Mucosa of gallbladder (tissue), 1 donor: ENCODE data around the gene RASAL1. TPM values are rescaled to one million over a fixed set of nuclear protein-coding genes. Genes with fewer than 3 reads are reported as not detected.
A peak's percentile ranks its signal among the peaks of the same experiment; 100 is the strongest.
"Not testable (repeated sequence)": the region's sequence is repeated elsewhere in the genome, so short reads cannot be mapped to it uniquely, and the experiment has no call there.

Experiments
- DNase-seq: peaks from one replicate; pipeline ENCODE4 v3.0.0-alpha.2; 2020; ENCODE audit warnings: low spot score
- total RNA-seq: library from RNA; stranded (reverse); gene quantifications from one replicate; pipeline ENCODE4 v1.2.1, GENCODE V29; 2021
- donor health status: DM: no; HTN: no; CAD: no.

RASAL1 gene
- total RNA-seq, 1 donor from 2014 or later, result 0.92 TPM

DNA sequence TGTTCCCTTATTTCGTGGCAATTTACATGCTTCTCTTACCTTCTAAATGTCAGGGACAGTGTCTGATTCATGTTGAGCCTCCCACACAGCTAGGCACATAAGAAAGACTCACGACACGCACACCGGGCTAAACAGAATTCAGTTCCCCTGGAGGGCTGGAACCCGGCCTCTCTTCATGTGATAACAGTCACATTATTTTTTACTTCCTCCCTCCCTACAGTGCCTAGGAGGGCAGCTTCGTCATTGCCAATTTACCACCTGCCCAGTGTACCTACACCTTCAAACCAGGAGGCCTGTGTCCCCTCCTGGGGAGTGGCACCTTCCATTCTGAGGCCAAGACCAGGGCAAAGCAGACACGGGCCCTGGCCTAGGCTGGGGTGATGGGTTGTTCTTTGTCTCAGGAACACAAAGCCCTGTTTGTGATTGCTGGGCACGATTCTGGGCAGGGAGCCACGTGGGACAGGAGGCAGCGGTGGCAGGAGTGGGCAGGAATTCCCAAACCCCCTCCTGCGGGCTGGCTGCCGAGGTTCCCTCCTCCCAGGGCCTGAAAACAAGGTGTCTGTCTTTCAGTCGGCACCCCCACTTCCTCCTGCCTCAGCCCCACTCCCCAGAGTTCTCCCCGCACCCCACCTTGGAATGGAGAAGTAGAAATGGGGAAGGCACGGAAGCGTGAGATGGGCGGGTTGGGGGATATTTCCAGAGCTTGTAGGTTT is 6.8 kb upstream of the RASAL1 start:
- DNase-seq, result peak; percentile 35

DNA sequence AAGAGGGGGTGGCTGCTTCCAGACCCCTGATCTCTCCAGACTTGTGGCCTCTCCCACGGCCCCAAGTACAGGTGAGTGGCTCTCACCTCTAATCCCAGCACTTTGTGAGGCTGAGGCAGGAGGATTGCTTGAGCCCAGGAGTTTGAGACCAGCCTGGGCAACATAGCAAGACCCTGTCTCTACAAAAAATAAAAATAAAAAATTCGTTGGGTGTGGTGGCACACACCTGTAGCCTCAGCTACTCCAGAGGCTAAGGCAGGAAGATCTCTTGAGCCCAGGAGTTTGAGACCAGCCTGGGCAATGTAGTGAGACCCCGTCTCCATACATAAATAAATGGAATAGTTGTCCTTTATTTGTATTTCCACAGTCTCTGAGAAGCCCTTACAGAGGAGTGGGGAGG is 6.2 kb upstream of the RASAL1 start:
- DNase-seq, result not testable (repeated sequence)

DNA sequence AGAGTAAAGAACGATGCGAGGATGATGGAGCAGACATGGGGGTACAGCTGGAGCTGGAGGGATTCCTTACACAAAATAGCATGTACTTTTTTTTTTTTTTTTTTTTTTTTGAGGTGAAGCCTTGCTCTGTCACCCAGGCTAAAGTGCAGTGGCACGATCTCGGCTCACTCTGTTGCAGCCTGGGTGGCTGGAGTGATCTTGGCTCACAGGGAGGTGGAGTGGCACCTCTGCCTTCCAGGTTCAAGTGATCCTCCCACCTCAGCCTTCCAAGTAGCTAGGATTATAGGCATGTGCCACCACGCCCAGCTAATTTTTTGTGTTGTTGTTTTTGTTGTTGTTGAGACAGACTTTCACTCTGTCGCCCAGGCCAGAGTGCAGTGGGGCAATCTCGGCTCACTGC is 5.1 kb upstream of the RASAL1 start:
- DNase-seq, result no peak

DNA sequence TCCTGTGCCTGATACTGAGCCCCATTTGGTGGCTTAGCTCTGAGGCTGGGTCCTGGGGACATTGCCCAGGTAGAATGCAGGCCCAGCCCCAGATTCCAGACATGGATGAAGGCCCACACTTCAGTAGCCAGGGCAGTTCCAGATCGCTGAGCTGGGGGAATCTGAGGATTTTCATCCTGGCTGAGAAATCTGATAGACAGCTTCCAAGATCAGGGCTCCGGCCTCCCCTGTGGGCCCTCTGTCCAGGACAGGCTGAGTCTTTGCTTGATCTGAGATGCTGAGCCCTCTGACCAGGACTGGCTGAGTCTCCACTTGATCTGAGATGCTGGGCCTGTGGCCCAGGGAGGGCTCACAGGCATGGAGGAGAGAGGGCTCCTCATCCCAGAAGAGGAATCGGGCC is 3.3 kb upstream of the RASAL1 start:
- DNase-seq, result no peak

DNA sequence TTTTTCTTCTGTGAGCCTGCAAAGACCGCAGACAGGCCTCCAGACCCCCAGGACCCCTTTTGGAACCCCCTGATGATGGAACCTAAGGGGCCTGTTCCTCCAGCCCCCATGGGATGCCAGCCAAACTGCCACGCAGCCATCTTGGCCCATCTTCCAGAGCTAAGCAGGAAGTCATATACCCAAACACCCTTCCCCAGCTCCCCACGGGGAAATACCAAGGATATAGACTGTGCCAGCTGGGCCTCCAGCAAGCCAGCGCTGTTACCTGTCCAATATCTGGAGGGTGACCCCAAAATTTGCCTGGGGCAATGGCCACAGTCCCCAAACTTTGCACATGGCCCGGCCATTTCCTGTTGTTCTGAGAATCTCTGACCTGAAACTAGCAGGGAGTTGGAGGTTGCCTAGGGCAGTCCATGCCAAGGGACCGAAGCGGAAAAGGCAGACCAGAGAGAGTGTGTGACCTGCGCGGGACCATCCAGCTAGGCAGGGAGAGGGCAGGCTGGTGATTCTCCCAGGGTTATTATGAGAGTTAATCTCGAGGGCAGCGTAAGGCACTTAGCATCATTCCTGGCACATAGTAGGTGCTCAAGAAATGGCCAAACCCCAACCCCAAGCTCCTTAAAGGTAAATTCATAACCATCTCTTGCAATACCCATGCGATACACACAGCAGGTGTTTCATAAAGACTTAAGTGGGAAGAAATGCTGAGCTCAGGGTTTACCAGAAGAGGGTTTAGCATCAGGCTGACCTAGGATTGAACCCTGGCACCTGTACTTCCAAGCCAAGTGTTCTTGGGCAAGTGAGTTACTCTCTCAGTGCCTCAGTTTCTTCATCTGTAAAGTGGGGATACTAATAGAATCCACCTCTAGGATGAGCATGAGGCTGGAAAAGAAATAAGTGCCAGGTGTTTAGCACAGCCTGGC is 2.6 kb upstream of the RASAL1 start:
- DNase-seq, result no peak

DNA sequence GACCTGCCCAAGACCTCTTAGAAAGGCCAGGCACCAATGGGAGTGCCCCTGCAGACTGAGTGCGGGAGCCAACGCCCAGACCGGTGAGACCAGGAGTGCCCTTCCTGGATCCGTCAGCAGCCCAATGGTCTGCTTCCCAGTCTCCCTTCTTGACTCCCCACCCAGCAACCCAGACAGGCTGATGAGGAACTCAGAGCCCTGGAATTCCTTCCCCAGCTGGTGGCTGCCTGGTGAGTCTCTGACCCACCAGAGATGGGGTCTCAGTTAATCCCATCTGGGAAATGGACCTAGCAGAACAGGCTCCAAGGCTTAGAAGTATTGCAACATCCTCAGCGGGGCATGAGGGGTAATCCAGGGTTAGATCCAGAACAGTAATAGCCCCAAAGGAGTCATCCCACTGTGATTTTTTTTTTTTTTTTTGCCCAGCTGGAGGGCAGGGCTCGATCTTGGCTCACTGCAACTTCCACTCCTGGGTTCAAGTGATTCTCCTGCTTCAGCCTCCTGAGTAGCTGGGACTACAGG is 1.5 kb upstream of the RASAL1 start:
- DNase-seq, result no peak

DNA sequence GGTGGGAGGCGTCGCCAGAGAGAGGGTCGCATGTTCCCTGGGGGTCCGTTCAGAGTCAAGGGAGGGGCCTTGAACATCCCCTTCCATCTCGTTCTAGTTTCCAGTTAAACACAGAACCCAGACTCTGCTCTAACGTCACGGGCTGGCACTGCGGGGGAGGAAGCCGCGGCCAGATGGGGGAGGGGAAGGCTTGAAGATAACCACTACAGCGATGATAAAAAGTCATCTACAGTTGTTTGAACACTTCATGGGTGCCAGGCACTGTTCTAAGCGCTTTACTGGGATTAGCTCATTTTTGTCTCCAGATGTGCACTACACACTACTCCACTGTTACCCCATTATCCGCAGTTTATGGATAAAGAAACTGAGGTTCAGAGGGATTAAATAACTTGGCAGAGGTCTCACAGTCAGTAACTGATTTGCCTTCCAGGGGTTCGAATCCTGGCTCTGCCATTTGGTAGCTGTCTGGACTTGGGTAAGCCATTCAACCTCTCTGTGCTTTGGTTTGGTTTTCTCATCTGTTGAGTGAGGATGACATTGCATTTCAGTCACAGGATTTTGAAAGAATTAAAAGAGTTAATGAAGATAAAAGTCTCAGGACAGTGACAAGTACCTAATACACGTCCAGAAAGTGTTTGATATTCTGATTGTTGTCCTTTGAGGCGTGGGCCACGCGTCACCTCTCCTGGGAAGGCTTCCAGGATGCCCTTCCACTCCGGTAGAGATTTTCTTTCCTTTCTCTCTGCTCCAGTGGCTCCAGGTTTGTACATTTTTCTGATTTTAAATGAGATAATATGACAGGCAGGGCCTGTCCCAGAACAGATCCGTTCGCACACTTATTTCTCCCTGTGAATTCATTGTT is 798 bp upstream of the RASAL1 start:
- DNase-seq, result no peak

DNA sequence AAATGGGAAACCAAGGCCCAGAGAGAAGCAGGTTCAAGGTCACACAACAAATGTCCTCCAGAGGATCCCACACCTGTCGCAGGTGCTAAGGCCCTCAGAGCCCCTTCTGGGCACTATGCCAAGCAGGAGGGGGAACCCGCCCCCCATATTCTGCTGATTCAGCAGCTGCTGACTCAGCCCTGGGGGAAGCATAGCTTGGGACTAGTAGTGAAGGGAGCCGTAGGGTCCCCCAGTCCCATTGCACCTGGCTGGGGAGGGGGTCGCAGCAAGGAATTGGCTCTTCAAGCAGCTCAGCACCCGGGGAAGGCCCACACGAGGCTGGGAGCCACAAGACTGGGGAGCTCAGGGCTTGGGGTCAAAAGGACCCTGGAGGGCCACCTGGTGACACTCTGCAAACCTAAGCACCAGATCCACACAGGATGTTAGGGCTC is 1.0 kb downstream of the RASAL1 start:
- no peak for DNase-seq

DNA sequence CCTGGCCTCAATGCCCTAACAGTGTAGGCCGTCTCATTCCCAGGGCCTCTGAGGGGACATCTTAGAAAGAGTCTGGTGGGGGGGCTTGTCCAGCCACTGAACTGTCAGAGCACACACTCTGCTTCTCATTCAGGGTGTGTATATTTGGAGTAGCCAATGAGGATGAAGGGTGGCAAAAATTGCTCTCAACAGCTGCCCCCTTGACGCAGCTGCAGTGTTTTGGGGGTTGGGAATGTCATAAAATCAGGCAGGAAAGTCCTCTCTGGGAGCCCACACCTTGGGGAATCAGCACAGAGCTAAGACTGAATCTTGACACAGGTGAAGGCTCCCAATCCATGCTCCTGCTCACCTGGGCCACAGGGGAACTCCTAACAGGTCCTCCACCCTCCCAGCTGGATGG is 1.5 kb downstream of the RASAL1 start:
- DNase-seq, result no peak

DNA sequence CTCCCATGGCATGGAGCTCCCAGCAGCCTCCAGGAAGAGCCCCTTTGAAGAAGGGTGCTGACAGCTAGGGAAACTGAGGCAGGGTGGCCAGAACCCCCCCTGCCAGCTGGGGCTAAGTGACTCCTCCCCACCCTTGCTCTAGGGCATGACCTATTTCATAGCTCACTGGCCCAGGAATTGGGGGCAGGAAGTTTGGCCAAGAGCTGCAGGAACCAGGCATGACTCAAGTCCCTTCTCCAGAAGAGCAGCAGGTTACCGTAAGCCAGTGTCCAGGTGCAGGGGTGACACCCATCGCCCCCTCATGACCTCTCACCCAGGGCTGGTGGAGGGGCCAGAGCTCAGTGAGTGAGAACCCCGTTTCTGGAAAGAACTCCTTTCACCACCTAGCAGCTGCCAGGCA is 1.9 kb downstream of the RASAL1 start:
- no peak for DNase-seq

DNA sequence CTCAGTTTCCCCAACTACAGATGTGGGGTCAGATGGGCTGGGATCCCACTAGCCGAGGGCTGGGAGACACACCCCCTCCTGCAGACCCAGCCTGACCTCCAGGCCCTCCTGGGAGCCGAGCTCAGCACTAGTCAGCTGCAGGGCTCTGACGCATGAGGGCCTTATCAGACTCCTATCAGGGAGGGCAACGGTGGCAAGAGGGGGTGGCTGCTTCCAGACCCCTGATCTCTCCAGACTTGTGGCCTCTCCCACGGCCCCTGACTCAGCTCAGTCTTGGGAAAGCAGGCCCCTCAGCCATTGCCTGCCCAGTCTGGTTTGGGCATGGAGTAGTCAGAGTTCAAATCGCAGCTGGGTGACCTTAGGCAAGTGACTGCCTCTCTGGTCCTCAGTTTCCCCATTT is 2.5 kb downstream of the RASAL1 start:
- DNase-seq, result no peak

DNA sequence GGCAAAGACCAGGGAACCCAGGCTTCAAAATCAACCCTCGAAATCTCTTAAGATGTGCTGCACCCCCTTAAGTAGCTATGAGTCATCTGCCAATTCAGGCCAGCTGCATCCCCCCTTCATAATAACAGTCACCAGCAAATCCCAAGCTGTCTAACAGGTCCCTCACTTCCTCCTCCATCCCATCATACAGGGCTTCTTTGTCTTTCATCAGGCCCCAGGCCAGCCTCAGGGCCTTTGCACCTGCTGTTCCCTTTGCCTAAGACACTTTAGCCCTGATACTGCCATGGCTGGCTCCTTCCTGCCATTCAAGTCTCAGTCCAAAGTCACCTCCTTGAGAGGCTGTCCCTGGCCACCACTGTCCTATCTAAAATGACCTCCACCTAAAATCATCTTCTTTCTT is 4.0 kb downstream of the RASAL1 start:
- DNase-seq, result no peak

DNA sequence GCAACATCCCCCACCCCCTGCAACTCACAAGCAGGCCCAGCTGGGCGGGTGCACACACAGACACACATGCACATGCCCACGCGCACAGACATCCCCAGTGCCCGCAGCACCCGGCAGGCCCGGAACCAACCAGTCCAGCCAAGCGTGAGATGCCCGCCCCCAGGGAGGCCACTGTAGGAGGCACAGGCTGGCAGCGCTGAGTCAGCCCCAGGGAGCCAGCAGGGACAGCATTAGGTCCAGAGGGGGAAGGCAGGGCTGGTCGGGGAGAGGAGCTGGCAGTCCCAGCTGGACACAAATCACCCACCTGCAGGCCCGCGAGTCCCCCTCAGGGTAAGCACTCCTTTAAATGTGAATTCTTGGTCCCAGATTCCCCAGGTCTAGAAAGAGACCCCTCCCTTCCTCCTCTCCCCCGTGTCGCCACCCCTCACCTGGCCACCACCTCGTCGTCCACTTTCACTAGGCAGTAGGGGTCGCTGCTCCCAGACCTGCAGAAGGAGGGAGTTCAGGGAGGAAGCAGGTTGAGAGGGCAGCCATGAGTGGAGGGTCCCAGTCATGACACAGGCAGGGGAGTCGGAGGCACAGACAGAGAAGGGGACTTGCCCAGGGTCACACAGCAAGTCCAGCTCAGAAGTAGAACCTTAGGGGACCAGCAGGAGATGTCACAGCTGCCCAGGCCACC is 5.0 kb downstream of the RASAL1 start:
- no peak for DNase-seq

DNA sequence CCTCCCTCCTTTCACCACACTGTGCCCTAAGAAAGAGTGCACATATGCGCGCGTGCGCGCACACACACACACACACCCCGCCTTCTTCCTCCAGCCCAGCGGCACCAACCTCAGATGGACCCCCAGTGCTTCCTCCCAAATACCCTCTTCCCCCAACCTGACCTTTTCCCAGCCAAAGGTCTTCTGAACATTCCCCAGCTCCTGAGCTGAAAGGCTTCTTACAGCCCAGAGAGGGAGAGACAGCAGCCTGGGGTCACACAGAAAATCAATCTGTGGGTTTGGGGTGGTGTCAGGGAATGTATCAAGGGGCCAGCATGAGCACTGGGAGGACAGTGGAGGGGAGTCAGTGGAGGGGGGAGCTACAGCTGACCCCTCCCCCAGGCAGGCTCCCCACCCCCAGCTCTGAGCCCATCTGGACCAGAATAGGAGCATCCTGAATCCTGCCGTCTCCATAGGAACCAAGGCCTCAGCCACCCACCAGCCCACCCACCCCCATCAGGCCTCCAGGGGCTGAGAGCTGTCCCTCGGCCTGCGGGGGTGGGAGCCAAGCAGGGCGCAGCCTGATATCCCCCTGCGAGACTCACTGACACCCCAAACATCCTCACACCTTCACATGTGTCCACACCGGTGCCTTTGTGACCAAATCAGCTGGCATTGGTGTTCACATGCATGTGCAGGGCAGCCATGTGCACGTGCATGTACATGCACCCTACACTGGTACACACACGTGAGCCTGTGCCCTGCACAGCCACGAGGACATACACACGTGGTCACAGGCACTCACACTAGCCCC is 5.7 kb downstream of the RASAL1 start:
- DNase-seq, result no peak

DNA sequence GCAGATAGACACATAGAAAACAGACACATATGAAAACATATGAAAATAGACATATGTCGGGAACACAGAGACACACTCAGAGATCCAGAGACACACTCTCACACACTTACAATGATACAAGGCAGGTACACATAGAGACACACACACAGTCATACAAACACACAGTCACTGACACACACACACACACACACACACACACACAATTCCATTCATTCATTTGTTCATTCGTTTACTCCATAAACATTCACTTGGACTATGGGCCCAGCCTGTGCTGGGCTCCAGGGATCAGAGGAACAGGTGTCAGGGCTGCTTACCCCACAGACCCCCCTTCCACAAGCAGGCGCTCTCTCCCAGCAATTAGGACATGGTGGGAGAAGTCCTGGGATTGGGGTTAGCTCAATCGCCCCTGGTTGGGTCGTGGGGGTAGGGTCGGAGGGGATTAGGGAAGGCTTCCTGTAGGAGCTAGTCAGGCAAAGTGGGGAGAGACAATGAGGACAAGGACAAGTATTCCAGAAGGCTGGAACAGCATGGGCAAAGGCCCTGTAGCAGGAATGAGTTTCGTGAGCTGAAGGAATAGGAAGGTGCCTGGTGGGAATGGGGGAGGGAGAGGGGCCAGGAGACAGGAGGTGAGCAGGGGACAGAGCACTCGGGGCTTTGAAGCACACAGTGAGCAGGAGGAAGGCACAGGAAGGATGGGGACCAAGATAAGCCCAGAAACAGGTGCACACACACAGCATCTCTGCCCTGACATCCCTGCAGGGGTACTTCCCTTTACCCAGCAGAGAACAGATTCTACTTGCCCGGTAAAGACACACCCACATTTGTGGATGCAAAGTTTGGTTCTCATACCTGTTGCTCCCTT is 6.5 kb downstream of the RASAL1 start:
- DNase-seq, result no peak

DNA sequence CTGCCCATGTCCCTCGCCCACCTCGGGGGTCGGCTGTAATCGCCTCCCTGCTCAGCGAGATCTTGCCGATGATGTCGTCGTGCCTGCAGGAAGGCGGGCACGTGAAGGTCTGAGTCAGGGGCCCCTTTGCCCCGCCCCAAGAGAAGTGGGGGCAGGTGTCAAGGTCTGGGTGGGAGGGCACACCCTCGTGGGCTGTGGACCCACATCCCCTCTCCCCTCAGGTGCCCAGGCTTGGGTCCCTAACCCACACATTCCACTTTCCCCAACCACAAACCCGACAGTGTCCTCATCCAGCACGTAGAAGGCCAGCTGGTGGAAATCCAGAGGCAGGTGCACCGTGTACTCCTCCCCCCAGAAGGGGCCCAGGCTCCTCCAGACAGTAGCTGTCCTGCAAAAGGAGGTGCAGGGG is 7.8 kb downstream of the RASAL1 start:
- DNase-seq, result no peak

DNA sequence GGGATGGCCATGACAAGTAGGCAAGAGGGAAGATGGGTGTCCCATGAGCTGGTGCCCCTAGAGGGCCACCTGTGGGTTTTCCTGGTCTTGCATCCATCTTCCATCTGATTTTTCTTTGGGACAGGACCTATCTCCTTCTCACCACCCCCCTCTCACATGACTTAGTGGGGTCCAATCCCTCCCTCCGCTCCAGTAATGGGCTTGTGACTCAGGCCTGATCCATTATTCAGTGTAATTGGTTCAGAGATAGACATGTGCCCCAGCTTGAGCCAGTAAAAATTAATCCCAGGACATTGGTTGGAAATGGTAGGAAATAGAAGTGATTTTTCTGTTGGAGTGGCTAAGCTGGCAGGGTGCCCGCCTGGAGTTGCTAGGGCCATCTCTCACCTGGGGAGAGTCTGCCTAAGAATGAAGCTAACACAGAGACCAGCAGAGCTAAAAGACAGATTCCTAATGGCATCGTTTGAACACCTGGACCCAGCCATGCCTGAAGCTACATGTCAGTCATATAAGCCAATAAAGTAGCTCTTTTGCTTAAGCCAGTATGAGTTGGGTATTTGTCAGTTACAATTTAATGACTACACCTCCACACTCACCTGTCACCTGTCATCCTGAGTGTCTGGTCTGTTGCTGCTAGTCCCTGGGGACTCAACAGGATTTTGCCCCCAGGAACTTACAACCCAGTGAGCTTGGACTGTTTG is 14.7 kb downstream of the RASAL1 start:
- DNase-seq, result no peak

DNA sequence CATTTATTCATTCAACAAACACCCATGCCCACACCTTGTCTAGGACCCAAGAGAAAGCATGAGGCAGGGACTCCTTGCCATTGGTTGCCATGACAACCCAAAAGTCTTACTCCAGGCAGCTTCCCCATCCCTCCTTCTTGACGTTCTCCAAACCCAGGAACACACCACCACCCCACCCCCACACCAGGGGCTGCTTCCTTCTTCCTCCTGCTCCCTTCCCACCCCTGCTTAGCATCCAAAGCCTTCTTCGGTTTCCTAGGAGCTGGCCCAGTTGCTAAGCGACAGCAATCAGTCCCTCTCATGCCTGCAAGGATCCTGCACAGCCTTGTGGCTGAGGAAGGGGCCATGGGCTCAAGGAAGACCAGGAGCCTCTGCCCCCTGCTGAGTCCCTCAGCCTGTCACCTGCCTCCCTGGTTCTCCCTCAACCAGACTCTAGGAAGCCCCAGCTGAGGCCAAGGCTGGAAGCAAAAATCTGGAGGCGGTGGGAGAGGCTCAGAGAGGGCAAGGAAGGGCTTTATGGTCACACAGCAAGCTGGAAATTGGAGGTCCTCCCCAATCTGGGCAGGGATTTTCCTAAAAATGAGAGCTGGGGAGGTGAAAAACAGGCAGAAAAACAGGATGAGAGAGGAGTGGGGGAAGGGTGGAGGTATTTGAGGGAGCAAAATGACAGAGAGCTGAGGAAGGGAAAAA is 15.4 kb downstream of the RASAL1 start:
- no peak for DNase-seq
